ENCODE data around the gene PAEP. TPM values are rescaled to one million over a fixed set of nuclear protein-coding genes. Genes with fewer than 3 reads are reported as not detected.

Gene PAEP
- total RNA-seq, 4 donors from 2014 or later: not detected

DNA sequence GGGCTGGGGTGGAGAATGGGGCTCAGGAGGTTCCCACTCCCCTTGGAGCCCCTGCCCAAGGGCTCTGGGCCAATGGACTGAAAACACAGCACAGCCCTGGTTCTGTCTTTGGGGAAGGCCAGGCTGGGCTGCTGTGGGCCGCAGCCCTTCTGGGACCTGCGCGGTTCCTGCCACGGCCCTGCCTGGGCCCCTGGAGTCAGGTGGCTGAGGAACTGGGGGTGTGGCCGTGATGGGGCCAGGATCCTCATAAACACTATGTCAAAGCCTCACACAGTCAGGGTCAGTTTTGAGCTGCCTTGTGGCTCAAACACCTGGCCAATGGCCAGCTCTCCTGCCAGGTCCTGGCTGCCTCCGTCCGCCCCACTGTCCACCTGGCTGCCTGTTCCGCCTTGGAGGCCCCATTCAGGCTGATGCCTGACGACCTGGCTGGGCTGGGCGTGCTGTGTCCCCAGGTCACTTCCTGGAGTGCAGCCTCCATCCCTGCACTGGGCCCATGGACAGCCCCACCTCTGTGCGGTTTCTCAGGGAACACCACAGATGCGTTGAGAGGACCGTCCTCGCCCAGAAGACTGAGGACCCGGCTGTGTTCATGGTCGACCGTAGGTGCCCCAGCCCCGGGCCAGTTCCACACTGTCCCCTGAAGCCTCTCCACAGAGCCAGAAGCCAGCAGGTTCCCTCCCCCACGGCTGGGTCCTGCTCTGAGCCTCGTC, 27.5 kb downstream of the PAEP start:
- intact Hi-C loops (cut with DNase I; ENCODE audit: low total_unique reads): no loop called here
- Histone ChIP-seq H3K9me3 (no peaks in the 10 kb centered on the region), H3K4me3 (no peak overlapping the region), H3K27ac (no peak overlapping the region), H3K27me3 (no peaks in the 10 kb centered on the region), H3K36me3 (no peaks in the 10 kb centered on the region), H3K4me1 (no peaks in the 10 kb centered on the region)
- DNase-seq: no peak
- TF ChIP-seq, protein P1, sequence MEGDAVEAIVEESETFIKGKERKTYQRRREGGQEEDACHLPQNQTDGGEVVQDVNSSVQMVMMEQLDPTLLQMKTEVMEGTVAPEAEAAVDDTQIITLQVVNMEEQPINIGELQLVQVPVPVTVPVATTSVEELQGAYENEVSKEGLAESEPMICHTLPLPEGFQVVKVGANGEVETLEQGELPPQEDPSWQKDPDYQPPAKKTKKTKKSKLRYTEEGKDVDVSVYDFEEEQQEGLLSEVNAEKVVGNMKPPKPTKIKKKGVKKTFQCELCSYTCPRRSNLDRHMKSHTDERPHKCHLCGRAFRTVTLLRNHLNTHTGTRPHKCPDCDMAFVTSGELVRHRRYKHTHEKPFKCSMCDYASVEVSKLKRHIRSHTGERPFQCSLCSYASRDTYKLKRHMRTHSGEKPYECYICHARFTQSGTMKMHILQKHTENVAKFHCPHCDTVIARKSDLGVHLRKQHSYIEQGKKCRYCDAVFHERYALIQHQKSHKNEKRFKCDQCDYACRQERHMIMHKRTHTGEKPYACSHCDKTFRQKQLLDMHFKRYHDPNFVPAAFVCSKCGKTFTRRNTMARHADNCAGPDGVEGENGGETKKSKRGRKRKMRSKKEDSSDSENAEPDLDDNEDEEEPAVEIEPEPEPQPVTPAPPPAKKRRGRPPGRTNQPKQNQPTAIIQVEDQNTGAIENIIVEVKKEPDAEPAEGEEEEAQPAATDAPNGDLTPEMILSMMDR (IDR thresholded peaks at IDR 0.05): no peak
- no peak for TF ChIP-seq POLR2A (IDR thresholded peaks at IDR 0.05)

DNA sequence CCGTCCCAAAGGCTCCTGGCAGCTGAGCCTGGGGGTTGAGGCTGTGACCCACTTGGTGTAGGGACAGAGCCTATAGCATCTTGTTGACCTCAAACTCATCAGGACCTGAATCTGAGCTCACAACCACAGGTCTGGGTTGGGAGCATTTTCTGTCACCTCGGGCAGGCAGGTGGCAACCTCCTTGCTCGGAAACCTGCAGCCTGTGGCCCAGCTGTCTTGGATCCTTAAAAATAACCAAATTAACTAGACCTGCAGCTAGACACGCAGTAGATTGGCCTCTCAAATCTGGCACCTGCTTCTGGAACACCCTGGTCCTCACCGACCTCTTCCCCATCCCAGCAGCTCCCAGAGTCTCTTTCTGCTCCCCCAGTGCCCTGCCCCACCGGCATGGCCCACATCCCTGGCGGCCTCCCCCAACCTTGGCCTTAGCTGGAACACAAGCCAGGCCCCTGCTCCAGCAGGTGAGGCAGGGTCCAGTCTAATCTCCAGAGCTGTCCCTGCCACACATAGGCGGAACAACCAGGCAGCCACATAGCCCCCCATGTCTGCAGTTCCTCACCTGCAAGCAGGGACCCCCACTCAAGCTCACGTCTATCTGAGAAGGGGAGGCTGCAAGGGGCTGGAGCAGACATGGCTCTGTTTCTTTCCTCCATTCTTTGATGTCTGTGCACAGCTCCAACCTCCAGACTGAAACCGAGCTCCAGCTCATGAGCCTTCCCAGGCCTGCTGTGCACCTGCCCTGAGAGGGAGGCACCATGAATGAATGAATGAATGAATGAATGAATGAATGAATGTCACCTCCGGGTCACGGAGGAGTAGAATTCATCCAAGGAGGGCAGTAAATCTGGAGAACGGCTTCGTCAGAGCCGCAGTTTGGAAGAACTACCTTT, 28.3 kb downstream of the PAEP start:
- H3K4me3 ChIP-seq: no peak overlapping the region
- no peaks in the 10 kb centered on the region for H3K9me3 ChIP-seq
- intact Hi-C loops (cut with DNase I; ENCODE audit: low total_unique reads): no loop called here
- no peaks in the 10 kb centered on the region for H3K4me1 ChIP-seq
- DNase-seq: no peak
- no peaks in the 10 kb centered on the region for H3K36me3 ChIP-seq
- no peaks in the 10 kb centered on the region for H3K27me3 ChIP-seq
- TF ChIP-seq POLR2A (IDR thresholded peaks at IDR 0.05): no peak
- TF ChIP-seq, protein P1 (IDR thresholded peaks at IDR 0.05): no peak
- H3K27ac ChIP-seq: no peak overlapping the region

GRCh38 chr9:135590486-135591079, 29.0 kb downstream of the PAEP start:
- H3K4me1 ChIP-seq: no peaks in the 10 kb centered on the region
- intact Hi-C loops (cut with DNase I; ENCODE audit: low total_unique reads): no loop called here
- TF ChIP-seq, protein P1 (IDR thresholded peaks at IDR 0.05): no peak
- no peak for TF ChIP-seq POLR2A (IDR thresholded peaks at IDR 0.05)
- H3K27ac ChIP-seq: no peak overlapping the region
- H3K36me3 ChIP-seq: no peaks in the 10 kb centered on the region
- no peaks in the 10 kb centered on the region for H3K9me3 ChIP-seq
- no peak for DNase-seq
- H3K4me3 ChIP-seq: no peak overlapping the region
- no peaks in the 10 kb centered on the region for H3K27me3 ChIP-seq

DNA sequence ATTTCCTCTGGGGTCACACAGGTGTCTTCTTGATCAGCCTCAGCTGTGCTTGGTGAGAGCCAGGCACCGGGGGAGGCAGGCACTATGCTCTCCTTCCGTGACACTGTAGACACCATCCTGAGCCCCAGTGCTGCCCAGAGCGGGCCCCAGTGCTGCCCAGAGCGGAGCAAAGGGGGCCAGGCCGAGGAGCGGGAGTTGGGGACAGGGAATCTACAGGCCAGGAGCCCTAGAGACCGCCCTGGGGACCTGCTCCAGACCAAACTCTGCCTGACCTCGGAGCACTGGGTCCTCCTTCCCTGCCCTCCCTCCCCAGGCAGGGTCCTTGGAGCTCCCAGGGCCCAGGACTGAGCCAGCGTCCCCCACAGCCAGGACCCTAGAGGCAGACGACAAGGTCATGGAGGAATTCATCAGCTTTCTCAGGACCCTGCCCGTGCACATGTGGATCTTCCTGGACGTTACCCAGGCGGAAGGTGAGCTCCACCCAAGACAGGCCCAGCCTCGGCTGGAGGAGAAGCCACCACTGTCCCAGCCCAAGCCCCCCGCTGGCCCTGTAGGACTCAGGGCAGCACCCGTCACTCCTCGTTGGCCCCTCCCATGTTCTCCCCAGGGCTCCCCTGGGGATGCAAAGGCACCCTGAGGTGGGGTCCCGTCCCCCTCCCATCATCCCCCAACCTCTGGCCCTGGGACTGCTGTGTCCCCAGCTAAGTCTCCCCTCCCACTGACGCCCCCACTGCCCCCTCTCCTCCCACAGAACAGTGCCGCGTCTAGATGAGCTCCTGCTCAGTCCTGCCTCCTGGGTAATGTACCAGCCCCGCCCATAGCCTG, 30.2 kb downstream of the PAEP start:
- no peak for TF ChIP-seq POLR2A (IDR thresholded peaks at IDR 0.05)
- TF ChIP-seq, protein P1 (IDR thresholded peaks at IDR 0.05): no peak
- no peaks in the 10 kb centered on the region for H3K36me3 ChIP-seq
- no peaks in the 10 kb centered on the region for H3K4me1 ChIP-seq
- H3K9me3 ChIP-seq: no peaks in the 10 kb centered on the region
- DNase-seq: no peak
- intact Hi-C loops (cut with DNase I; ENCODE audit: low total_unique reads): no loop called here
- no peak overlapping the region for H3K4me3 ChIP-seq
- H3K27ac ChIP-seq: no peak overlapping the region
- H3K27me3 ChIP-seq: no peaks in the 10 kb centered on the region

Data from uterus (tissue), 4 donors.